PFSK-1 (cell line): ENCODE results near the gene HDAC7.

ENCODE experiments used
- FOXP2 ChIP-seq: optimal IDR thresholded peaks from 2 replicates; pipeline ENCODE3; 2011; ENCODE audit warnings: borderline replicate concordance, control low read depth, inconsistent platforms; ENCODE audit not compliant: insufficient read depth; ENCODE audit errors: extremely low read length, extremely low read depth
- POLR2AphosphoS5 ChIP-seq: IDR thresholded peaks from 2 replicates; pipeline ENCODE4 v1.6.1; 2012; ENCODE audit warnings: low read depth, mild to moderate bottlenecking, control low read depth, low read length, moderate library complexity
- SIN3A ChIP-seq: IDR thresholded peaks from 2 replicates; pipeline ENCODE4 v1.6.1; 2012; ENCODE audit warnings: mild to moderate bottlenecking, low read length, moderate library complexity, borderline replicate concordance; ENCODE audit not compliant: insufficient read depth
- TAF1 ChIP-seq: IDR thresholded peaks from 2 replicates; pipeline ENCODE4 v1.6.1; 2012; ENCODE audit warnings: low read length, control low read depth, borderline replicate concordance; ENCODE audit not compliant: insufficient read depth
- TF ChIP-seq, protein P1 (sequence below), 2 experiments: IDR thresholded peaks; 2 replicates each; pipeline versions ENCODE4 v1.6.1 to v1.8.0; 2011 to 2012; ENCODE audit warnings: low read depth in 2 of 2, low read length in 2 of 2, control low read depth in 1 of 2, inconsistent platforms in 1 of 2, mild to moderate bottlenecking in 1 of 2, moderate library complexity in 1 of 2; ENCODE audit not compliant: insufficient read depth in 1 of 2

Gene HDAC7

DNA sequence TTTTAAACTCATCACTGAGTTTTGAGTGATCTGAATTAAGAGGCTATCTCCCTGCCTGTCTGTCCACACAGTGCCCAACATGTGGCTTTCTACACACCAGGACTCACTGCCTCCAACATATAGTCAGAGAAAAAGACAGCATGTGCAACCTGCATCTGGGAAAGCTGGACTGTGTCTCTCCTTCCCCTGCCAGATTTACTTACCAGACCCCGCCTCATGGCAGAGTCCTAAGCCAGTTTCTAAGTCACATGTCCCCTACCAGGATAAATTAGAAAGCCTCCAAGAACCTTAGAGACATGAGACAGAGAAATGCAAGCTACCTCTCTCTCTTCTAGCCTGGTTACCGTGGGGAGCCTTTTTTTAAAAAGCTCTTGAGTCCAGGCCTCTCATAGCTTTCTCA, 2.7 kb upstream of the HDAC7 start:
- TF ChIP-seq TAF1, result no peak

DNA sequence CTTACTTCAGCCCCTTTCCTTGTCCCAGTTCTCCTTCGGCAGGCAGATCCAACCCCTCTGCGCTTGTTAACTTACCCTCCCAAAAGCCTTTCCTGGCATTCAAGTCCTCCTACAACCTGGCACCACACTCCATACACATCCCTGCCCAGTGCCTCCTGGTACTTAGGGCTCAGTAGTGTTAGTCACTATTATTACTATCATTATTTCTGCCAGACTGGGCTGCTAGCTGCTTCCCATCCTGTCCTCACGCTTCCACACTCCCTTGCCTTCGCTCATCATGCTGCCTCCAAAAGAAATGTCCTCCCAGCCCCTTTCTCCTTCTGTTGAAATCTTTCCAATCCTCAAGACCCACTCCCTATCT, 1.6 kb upstream of the HDAC7 start:
- no peak for TF ChIP-seq SIN3A
- TF ChIP-seq, protein P1, sequence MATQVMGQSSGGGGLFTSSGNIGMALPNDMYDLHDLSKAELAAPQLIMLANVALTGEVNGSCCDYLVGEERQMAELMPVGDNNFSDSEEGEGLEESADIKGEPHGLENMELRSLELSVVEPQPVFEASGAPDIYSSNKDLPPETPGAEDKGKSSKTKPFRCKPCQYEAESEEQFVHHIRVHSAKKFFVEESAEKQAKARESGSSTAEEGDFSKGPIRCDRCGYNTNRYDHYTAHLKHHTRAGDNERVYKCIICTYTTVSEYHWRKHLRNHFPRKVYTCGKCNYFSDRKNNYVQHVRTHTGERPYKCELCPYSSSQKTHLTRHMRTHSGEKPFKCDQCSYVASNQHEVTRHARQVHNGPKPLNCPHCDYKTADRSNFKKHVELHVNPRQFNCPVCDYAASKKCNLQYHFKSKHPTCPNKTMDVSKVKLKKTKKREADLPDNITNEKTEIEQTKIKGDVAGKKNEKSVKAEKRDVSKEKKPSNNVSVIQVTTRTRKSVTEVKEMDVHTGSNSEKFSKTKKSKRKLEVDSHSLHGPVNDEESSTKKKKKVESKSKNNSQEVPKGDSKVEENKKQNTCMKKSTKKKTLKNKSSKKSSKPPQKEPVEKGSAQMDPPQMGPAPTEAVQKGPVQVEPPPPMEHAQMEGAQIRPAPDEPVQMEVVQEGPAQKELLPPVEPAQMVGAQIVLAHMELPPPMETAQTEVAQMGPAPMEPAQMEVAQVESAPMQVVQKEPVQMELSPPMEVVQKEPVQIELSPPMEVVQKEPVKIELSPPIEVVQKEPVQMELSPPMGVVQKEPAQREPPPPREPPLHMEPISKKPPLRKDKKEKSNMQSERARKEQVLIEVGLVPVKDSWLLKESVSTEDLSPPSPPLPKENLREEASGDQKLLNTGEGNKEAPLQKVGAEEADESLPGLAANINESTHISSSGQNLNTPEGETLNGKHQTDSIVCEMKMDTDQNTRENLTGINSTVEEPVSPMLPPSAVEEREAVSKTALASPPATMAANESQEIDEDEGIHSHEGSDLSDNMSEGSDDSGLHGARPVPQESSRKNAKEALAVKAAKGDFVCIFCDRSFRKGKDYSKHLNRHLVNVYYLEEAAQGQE (IDR thresholded peaks at IDR 0.05; ENCODE audit: insufficient read depth in 1 of 2, low read depth in 2 of 2, low read length in 2 of 2), result no peak
- TF ChIP-seq POLR2AphosphoS5, result no peak
- TF ChIP-seq TAF1, result no peak
- TF ChIP-seq FOXP2, result no peak

DNA sequence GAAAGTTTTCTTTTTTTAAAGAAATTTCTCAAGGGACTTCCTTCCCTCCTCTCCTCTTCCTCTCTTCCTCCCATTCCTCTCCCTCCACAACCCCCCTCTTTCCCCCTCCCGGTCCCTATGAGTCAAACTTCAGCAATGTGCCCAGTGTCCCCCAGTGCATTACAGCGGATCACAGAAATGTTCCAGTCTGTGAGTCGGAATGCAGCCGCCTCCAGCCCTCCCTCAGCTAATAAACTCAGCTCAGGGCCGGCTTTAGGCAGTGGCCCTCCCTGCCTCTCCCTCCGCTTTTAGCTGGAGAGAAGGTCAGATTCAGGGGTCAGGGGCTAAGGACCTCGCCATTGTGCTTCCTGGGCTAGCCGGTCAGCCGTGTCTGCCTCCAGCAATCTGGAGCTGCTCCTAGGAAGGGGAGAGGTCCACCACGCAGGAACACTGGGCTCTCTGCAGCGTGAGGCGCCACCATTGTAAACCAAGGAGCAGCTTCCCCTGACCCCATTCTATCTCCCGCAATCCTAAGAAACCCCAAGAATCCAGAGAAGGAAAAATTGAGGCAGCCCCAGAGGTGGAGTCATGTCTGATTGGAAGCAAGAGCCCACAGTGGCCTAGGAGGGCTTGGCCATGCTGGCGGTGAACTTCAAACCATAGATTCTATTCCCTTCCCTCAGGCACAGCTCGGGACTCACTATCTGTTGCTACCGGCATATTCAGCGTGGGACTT, 1.1 kb upstream of the HDAC7 start:
- TF ChIP-seq, protein P1 (IDR thresholded peaks at IDR 0.05; ENCODE audit: insufficient read depth in 1 of 2, low read depth in 2 of 2, low read length in 2 of 2), result 0 out of 4 replicates have a peak, but pooled peaks of 1 of the 2 experiments have one; percentile 47
- peak; percentile 59; the same call in 1 of the 2 replicates for TF ChIP-seq POLR2AphosphoS5
- no peak for TF ChIP-seq FOXP2
- TF ChIP-seq SIN3A, result no peak
- TF ChIP-seq TAF1, result 0 out of 2 replicates have a peak, but pooled peaks have one; percentile 63

DNA sequence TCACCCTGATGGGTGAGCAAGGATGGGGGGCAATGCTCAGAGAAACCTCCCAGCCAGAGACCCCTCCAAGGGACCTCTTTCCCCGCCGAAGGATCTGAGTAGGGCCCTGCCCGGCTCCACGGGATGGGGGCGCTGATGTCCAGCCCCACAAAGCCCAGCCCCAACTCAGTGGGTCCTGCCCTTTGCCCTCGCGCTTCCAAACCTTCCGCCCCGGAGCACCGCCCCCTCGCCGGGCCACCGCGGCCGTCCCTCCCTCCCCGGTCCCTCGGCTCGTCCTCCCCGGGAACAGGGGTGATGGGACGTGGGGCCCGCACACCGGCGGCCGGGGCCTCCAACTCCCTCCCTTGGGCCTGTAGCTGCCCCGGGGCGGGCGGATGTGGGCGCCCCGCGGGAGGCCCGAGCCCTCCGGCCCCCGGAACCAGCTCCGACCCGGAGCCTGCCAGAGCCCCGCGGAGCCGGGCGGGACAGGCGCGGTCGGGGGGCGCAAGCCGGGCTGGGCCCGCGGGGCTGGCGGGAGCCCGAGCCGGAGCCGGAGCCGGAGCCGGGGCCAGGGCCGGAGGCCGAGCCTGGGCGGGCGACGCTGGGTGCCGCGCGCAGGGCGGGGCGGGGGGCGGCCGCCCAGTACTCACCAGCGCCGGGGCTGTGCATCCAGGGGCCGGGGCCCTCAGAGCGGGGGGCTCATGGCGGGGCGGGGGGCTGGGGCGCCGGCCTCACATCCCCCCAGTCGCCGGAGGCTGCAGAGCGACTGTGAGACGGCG, 386 bp downstream of the HDAC7 start:
- TF ChIP-seq SIN3A, result 0 out of 2 replicates have a peak, but pooled peaks have one; percentile 44
- no peak for TF ChIP-seq FOXP2
- no peak for TF ChIP-seq TAF1
- TF ChIP-seq, protein P1 (IDR thresholded peaks at IDR 0.05; ENCODE audit: insufficient read depth in 1 of 2, low read depth in 2 of 2, low read length in 2 of 2), result no peak

DNA sequence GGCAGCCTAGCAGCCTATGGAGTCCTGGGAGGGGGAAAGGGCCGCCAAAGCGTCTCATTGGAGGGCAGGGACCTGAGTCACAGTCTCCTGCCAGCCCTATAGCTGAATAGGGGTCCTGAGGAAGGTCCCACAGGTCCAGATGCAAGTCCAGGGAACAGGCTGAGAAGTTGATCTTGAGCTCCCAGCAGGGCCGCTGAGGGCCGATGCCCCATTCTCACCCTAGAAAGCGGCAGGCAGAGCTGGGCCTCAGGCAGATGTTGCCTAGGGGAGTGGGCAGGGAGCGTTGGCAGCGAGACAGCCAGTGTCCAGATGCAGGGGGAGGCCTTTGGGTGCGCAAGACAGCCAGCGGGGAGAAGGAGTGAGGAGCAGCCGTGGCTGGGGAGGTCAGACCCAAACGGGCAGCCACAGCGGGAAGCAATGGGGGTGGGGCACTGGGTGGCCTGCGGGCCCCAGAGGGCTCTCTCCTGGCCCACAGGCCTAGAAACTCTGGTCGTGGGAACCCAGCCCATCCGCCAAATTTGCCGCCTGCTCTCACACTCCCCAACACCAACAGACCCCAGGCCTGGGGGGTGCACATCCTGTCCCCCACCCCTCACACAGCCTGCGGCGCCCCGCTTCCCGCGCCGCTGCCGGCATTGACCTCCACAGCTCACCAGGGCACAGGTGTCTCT, 1.1 kb downstream of the HDAC7 start:
- TF ChIP-seq POLR2AphosphoS5 (no peak), FOXP2 (no peak), TAF1 (no peak), SIN3A (no peak)
- TF ChIP-seq, protein P1 (IDR thresholded peaks at IDR 0.05; ENCODE audit: insufficient read depth in 1 of 2, low read depth in 2 of 2, low read length in 2 of 2), result no peak
